KMS-11 (cell line): ENCODE measurements around the gene SRSF3.

Experiments used
- H2AFZ ChIP-seq: fragments of 200-600 bp; sonication (generic); 2 replicates; pipeline ENCODE4 v1.6.1; 2016; ENCODE audit warnings: antibody characterized with exemption, mixed run types, low read depth
- H3K27ac ChIP-seq: fragments of 200-600 bp; sonication (generic); 2 replicates; pipeline ENCODE4 v1.6.1; 2016; ENCODE audit warnings: mild to moderate bottlenecking, mixed run types
- H3K27me3 ChIP-seq: fragments of 200-600 bp; sonication (generic); 2 replicates; pipeline ENCODE4 v1.6.1; 2017; ENCODE audit warnings: mild to moderate bottlenecking, low read depth, mixed run types, moderate library complexity; ENCODE audit not compliant: insufficient read depth
- H3K36me3 ChIP-seq: fragments of 200-600 bp; sonication (generic); 2 replicates; pipeline ENCODE4 v1.6.1; 2017; ENCODE audit warnings: mild to moderate bottlenecking, mixed run types; ENCODE audit not compliant: insufficient read depth
- H3K4me1 ChIP-seq: fragments of 200-600 bp; sonication (generic); 2 replicates; pipeline ENCODE4 v1.6.1; 2016; ENCODE audit warnings: mild to moderate bottlenecking, low read depth, mixed run types; ENCODE audit not compliant: poor library complexity, severe bottlenecking
- H3K4me2 ChIP-seq: fragments of 200-600 bp; sonication (generic); 2 replicates; pipeline ENCODE4 v1.7.0; 2016; ENCODE audit warnings: mild to moderate bottlenecking, mixed run types
- H3K4me3 ChIP-seq: fragments of 200-600 bp; sonication (generic); IDR thresholded peaks from 2 replicates; pipeline ENCODE4 v1.6.1; 2017; ENCODE audit warnings: low read depth, low read length, mixed read lengths; ENCODE audit not compliant: insufficient read depth
- H3K79me2 ChIP-seq: fragments of 200-600 bp; sonication (generic); 2 replicates; pipeline ENCODE4 v1.6.1; 2016; ENCODE audit warnings: low read depth, mixed run types; ENCODE audit not compliant: insufficient read depth
- H3K9ac ChIP-seq: fragments of 200-600 bp; sonication (generic); 2 replicates; pipeline ENCODE4 v1.6.1; 2016; ENCODE audit warnings: mild to moderate bottlenecking, mixed run types
- H4K20me1 ChIP-seq: fragments of 200-600 bp; sonication (generic); 2 replicates; pipeline ENCODE4 v1.6.1; 2016; ENCODE audit warnings: mild to moderate bottlenecking, mixed run types; ENCODE audit not compliant: insufficient read depth
- TF ChIP-seq, protein P1 (sequence below): fragments of 200-600 bp; sonication (generic); conservative IDR thresholded peaks from 2 replicates; pipeline ENCODE4 v1.6.1; 2017; ENCODE audit warnings: low read depth, mild to moderate bottlenecking, antibody characterized with exemption, low read length, moderate library complexity, mixed read lengths

SRSF3 gene

DNA sequence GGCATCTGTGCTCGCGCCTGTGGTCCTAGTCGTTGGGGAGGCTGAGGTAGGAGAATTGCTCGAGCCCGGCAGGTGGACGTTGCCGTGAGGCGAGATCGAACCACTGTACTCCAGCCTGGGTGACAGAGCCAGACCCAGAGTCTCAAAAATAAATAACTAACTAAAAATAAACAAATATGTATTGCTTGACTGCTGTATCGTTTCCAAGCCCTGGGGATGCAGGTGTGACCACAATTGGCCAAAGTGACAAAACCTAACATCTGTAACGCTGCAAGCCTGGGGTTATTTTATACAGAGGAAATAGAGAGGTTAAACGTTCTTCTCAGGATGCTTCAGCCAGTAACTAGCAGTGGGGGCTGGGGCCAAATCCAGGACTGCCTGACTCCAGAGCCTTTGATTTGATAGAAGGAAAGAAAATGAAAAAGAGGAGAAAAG is 1.9 kb upstream of the SRSF3 start:
- peaks cover 31% of the 10 kb centered on the region for H3K79me2 ChIP-seq
- peak overlapping the region; percentile 52; the same call in 1 of the 2 replicates for H3K4me2 ChIP-seq
- TF ChIP-seq, protein P1, sequence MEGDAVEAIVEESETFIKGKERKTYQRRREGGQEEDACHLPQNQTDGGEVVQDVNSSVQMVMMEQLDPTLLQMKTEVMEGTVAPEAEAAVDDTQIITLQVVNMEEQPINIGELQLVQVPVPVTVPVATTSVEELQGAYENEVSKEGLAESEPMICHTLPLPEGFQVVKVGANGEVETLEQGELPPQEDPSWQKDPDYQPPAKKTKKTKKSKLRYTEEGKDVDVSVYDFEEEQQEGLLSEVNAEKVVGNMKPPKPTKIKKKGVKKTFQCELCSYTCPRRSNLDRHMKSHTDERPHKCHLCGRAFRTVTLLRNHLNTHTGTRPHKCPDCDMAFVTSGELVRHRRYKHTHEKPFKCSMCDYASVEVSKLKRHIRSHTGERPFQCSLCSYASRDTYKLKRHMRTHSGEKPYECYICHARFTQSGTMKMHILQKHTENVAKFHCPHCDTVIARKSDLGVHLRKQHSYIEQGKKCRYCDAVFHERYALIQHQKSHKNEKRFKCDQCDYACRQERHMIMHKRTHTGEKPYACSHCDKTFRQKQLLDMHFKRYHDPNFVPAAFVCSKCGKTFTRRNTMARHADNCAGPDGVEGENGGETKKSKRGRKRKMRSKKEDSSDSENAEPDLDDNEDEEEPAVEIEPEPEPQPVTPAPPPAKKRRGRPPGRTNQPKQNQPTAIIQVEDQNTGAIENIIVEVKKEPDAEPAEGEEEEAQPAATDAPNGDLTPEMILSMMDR: no peak
- no peak overlapping the region for H3K9ac ChIP-seq
- peak overlapping the region; percentile 5; the same call in 1 of the 2 replicates for H3K27ac ChIP-seq
- H3K36me3 ChIP-seq: peaks cover 16% of the 10 kb centered on the region; the same call in 1 of the 2 replicates
- no peak overlapping the region for H3K4me3 ChIP-seq
- peak overlapping the region; percentile 99; the same call in 1 of the 2 replicates for H2AFZ ChIP-seq
- peaks cover 34% of the 10 kb centered on the region for H3K4me1 ChIP-seq
- H3K27me3 ChIP-seq: no peaks in the 10 kb centered on the region
- H4K20me1 ChIP-seq: peaks cover 21% of the 10 kb centered on the region

DNA sequence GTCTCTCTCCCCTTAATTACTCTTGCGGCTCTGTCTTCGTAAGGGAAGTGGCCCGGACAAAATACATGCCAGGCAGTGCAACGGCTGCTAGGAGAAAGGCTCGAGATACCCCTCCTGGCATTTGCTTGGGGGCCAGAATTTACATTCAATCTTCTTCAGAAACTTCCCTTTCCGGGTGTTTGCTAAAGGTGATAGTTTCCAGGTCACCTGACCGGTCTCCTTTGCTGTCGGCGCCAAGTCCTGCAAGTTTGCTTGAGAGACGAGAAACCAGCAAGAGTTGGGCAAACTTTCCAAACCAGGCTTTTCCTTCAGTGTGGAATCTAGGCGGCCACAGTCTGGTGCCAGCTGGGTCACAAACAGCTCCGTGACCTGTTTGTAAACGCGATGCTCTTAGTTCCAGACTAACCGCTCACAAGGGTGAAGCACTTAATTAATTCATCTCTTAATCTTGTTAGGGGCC is 563 bp upstream of the SRSF3 start:
- TF ChIP-seq, protein P1: no peak
- H3K4me3 ChIP-seq: no peak overlapping the region
- peaks cover 28% of the 10 kb centered on the region; the same call in 1 of the 2 replicates for H3K36me3 ChIP-seq
- peaks cover 47% of the 10 kb centered on the region for H3K4me1 ChIP-seq
- H3K27ac ChIP-seq: peak overlapping the region; percentile 98
- peaks cover 45% of the 10 kb centered on the region for H3K79me2 ChIP-seq
- H4K20me1 ChIP-seq: peaks cover 31% of the 10 kb centered on the region
- no peaks in the 10 kb centered on the region for H3K27me3 ChIP-seq
- H2AFZ ChIP-seq: peak overlapping the region; percentile 99
- H3K9ac ChIP-seq: peak overlapping the region; percentile 100
- peak overlapping the region; percentile 75 for H3K4me2 ChIP-seq

DNA sequence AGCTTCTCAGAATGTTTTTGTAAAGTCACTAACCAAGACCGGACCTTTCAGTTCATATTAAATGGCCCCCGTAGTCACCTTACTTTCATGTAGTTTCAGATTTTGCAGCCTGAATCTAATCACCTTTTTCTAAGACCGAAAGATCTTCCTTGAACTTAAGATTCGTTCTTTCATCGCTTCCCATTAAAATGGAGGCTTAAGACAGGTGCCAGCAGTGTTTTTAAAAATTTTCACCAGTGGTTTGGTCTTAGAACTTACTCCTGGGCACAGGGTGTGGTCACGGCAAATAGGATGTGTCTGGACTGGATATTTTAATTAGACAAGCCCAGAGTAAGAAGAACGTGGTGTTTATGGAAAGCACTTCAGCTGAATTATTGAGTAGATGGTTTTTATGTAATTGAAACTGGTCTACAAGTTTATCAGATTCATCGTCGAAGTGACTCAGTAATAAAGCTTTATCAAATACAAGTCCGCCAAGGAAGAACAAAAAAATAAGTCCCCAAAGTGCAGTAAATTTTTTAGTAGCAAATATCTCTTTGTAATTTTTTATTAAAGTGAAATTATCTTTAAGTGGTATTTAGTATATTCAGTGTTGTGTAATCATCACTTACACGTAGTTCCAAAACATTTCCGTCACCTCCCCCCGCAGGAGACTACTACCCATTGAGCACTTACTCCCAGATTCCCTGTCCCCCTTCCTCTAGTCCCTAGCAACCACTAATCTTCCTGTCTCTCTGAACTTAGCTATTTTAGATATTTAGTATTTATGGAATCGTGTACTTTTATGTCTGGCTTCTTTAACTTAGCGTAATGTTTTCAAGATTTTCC is 868 bp downstream of the SRSF3 start:
- TF ChIP-seq, protein P1: no peak
- Histone ChIP-seq H4K20me1 (peaks cover 42% of the 10 kb centered on the region), H3K36me3 (peaks cover 38% of the 10 kb centered on the region; the same call in 1 of the 2 replicates), H2AFZ (peak overlapping the region; percentile 24; the same call in 1 of the 2 replicates), H3K27ac (peak overlapping the region; percentile 98), H3K4me2 (peak overlapping the region; percentile 75), H3K4me1 (peaks cover 62% of the 10 kb centered on the region), H3K4me3 (no peak overlapping the region), H3K9ac (peak overlapping the region; percentile 100), H3K79me2 (peaks cover 59% of the 10 kb centered on the region), H3K27me3 (no peaks in the 10 kb centered on the region)

DNA sequence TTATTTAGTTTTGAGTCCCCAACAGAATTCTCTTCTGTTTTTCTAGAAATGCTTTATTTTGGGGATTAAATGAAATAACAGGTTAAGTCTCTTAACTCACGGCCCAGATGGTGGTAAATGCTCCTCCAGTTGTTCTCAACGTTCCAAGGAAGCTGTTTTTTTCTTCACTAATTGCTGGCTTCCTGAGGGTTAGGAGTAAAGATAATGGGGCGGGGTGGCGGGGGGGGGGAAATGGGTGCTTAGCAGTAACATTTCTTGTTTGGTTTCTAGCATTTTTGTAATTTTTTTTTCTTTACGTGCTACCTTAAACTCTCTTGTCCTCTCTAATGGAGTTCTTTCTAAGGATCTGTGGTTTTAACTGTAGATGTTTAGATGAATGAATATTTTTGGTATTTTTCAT is 2.2 kb downstream of the SRSF3 start:
- H3K4me1 ChIP-seq: peaks cover 67% of the 10 kb centered on the region
- H3K36me3 ChIP-seq: peaks cover 48% of the 10 kb centered on the region; the same call in 1 of the 2 replicates
- peak overlapping the region; percentile 98; the same call in 1 of the 2 replicates for H3K27ac ChIP-seq
- no peak overlapping the region for H2AFZ ChIP-seq
- peak overlapping the region; percentile 100; the same call in 1 of the 2 replicates for H3K9ac ChIP-seq
- H4K20me1 ChIP-seq: peaks cover 46% of the 10 kb centered on the region
- peak overlapping the region; percentile 75 for H3K4me2 ChIP-seq
- H3K4me3 ChIP-seq: no peak overlapping the region
- no peaks in the 10 kb centered on the region for H3K27me3 ChIP-seq
- TF ChIP-seq, protein P1: no peak
- peaks cover 72% of the 10 kb centered on the region for H3K79me2 ChIP-seq
